HUES64 (cell line): ENCODE measurements around the gene ANGPTL5. TPM values are rescaled to one million over a fixed set of nuclear protein-coding genes. Genes with fewer than 3 reads are reported as not detected.
"Not testable (repeated sequence)": the region's sequence is repeated elsewhere in the genome, so short reads cannot be mapped to it uniquely, and the experiment has no call there.

Source experiments
- H3K27ac ChIP-seq: 2 replicates; pipeline ENCODE4 v1.7.0; 2013; ENCODE audit warnings: low read depth, low read length, inconsistent platforms
- H3K27me3 ChIP-seq: 2 replicates; pipeline ENCODE4 v1.6.1; 2013; ENCODE audit warnings: mild to moderate bottlenecking, low read length; ENCODE audit not compliant: insufficient read depth
- H3K36me3 ChIP-seq: 2 replicates; pipeline ENCODE4 v1.6.1; 2013; ENCODE audit warnings: mild to moderate bottlenecking, low read length; ENCODE audit not compliant: insufficient read depth
- H3K4me1 ChIP-seq: 2 replicates; pipeline ENCODE4 v1.6.1; 2013; ENCODE audit warnings: mild to moderate bottlenecking, low read length, moderate library complexity; ENCODE audit not compliant: insufficient read depth
- H3K4me3 ChIP-seq: 2 replicates; pipeline ENCODE4 v1.5.1; 2013; ENCODE audit warnings: mild to moderate bottlenecking, low read length, moderate library complexity
- H3K9ac ChIP-seq: 2 replicates; pipeline ENCODE4 v1.6.1; 2013; ENCODE audit warnings: mild to moderate bottlenecking, low read depth, low read length
- H3K9me3 ChIP-seq: 2 replicates; pipeline ENCODE4 v1.6.1; 2013; ENCODE audit warnings: low read depth, low read length; ENCODE audit not compliant: insufficient read depth
- WGBS: fragments of 150-250, 120-280 bp; methylation state at CpG from one replicate; pipeline ENCODE4 v1.1.7; 2013; ENCODE audit warnings: missing lambda C conversion rate; 5-methylcytosine and 5-hydroxymethylcytosine counted together
- polyA plus RNA-seq, 2 experiments: library from polyadenylated mRNA; stranded (reverse); fragments of 50-300 nt; gene quantifications; one replicate each; pipeline ENCODE4 v1.2.3, GENCODE V29; 2013

The ANGPTL5 gene
- not detected for polyA plus RNA-seq (2013, experiment 1 of 2)
- polyA plus RNA-seq (2013, experiment 2 of 2): not detected

DNA sequence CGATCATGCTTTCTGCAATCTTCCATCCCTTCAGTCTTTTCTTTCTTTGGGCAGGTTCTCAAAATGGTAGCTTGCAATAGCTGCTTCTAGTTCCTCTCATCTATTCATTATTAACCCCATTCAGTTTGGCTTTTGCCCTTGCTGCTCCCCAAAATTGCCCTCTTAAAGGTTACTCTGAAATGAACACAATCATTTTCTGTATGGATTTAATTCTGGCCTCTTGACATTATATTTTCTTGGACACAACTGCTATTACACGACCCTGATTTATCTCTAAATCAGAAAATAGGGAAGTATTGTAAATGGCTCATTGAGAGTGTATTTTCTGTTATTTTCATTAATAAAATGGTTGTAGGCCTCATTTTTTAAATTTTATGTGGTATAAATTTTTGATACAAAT, at the start of gene ANGPTL5:
Gene ANGPTL5, minus strand, starts transcription at position 101 of the 400 bp plus-strand sequence. CDS start 8,613 bp downstream, outside the sequence.
- H3K27ac ChIP-seq: peak within 1 kb of the TSS; percentile 38; the same call in 1 of the 2 replicates
- WGBS: 93% methylated on average over 1 of the region's 2 CpGs

DNA sequence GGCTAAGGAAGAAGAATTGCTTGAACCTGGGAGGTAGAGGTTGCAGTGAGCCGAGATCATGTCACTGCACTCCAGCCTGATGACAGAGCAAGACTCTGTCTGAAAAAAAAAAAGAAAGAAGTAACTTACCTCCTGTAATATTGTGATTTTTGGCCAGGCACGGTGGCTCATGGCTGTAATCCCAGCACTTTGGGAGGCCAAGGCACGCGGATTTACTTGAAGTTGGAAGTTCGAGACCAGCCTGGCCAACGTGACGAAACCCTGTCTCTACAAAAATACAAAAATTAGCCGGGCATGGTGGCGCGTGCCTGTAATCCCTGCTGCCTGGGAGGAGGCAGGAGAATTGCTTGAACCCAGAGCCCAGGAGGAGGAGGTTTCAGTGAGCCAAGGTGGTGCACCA, 47.9 kb upstream of the ANGPTL5 start:
- not testable (repeated sequence) for H3K27me3 ChIP-seq, H3K36me3 ChIP-seq, H3K27ac ChIP-seq, H3K9ac ChIP-seq, H3K4me3 ChIP-seq, H3K9me3 ChIP-seq, H3K4me1 ChIP-seq
- 95% methylated on average over 10 of the region's 10 CpGs for WGBS

More for the DNA sequence above, at the start of gene ANGPTL5:
- H3K36me3 ChIP-seq: no peaks in the 10 kb centered on the region
- H3K9ac ChIP-seq: peak within 1 kb of the TSS; percentile 65
- H3K9me3 ChIP-seq: no peaks in the 10 kb centered on the region
- H3K4me1 ChIP-seq: peaks cover 23% of the 10 kb centered on the region
- peak within 1 kb of the TSS; percentile 72 for H3K4me3 ChIP-seq
- no peaks in the 10 kb centered on the region for H3K27me3 ChIP-seq

- Histone ChIP-seq H3K4me1 (no peaks in the 10 kb centered on the region), H3K27ac (no peak overlapping the region), H3K9ac (no peak overlapping the region), H3K36me3 (no peaks in the 10 kb centered on the region), H3K9me3 (no peaks in the 10 kb centered on the region), H3K4me3 (no peak overlapping the region), H3K27me3 (no peaks in the 10 kb centered on the region)
- 88% methylated on average over 1 of the region's 1 CpG for WGBS
Measured at GRCh38 chr11:101960231-101960630, 43.9 kb upstream of the ANGPTL5 start.

DNA sequence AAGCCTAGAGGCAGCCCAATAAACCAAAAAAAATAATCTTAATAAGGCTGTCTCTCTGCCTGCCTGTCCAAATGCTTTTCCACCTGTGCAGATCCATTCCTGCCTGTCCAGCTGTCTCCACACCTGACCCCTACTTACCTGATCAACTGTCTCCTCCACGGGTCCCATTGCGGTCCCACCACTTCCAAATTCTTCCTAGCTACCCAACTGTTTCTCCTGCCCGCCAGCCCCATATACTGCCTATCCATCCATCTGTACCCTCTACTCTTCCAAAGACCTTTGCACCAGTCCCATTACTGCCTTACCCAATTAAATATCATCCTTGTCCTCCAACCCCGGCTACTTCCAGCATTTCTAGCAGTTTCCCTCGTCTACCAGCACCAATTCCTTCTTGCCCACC, 39.4 kb upstream of the ANGPTL5 start:
- no peak overlapping the region for H3K27ac ChIP-seq
- 93% methylated on average over 5 of the region's 5 CpGs for WGBS
- H3K4me1 ChIP-seq: no peaks in the 10 kb centered on the region
- no peaks in the 10 kb centered on the region for H3K9me3 ChIP-seq
- no peak overlapping the region for H3K9ac ChIP-seq
- H3K4me3 ChIP-seq: no peak overlapping the region
- no peaks in the 10 kb centered on the region for H3K27me3 ChIP-seq
- H3K36me3 ChIP-seq: no peaks in the 10 kb centered on the region

- no peaks in the 10 kb centered on the region for H3K4me1 ChIP-seq
- H3K27me3 ChIP-seq: no peaks in the 10 kb centered on the region
- H3K36me3 ChIP-seq: no peaks in the 10 kb centered on the region
- no peak overlapping the region for H3K27ac ChIP-seq
- no peak overlapping the region for H3K9ac ChIP-seq
- WGBS: 95% methylated on average over 3 of the region's 3 CpGs
- H3K4me3 ChIP-seq: no peak overlapping the region
- H3K9me3 ChIP-seq: no peaks in the 10 kb centered on the region
Measured at GRCh38 chr11:101955278-101955677, 39.0 kb upstream of the ANGPTL5 start.

DNA sequence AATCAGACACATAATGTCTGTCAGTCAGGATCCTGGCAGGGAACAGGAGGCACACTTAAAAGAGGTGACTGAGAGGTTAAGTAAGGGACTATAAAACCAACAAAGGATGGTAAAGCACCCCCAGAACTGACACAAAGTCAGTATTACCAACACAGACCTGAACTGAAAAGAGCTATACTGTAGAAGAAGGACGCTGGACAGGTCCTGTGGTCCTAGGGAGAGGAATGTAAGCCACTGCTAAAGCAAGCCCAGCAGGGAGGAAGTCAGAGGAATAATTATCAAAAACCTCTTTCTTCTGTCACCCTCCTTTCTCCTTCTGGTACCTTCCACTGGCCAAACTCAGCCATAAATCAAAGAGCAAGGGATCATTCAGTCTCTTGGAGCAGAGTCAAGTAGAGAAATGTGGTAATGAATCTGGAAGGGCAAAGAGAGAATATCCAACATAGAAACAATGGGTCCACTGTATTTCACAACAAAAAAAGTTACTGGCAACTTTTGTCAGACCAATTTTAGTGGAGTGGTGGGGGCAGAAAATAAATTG, 33.4 kb upstream of the ANGPTL5 start:
- H3K9me3 ChIP-seq: no peaks in the 10 kb centered on the region
- 44% methylated on average over 1 of the region's 1 CpG for WGBS

GRCh38 chr11:101945448-101945847, 29.1 kb upstream of the ANGPTL5 start:
- H3K4me3 ChIP-seq: no peak overlapping the region
- H3K9ac ChIP-seq: no peak overlapping the region
- no peaks in the 10 kb centered on the region for H3K36me3 ChIP-seq
- no peaks in the 10 kb centered on the region for H3K9me3 ChIP-seq
- 90% methylated on average over 2 of the region's 4 CpGs for WGBS
- H3K27me3 ChIP-seq: no peaks in the 10 kb centered on the region
- H3K4me1 ChIP-seq: no peaks in the 10 kb centered on the region
- H3K27ac ChIP-seq: no peak overlapping the region

More for the DNA sequence above, 33.4 kb upstream of the ANGPTL5 start:
- Histone ChIP-seq H3K4me3 (no peak overlapping the region), H3K36me3 (no peaks in the 10 kb centered on the region), H3K27me3 (no peaks in the 10 kb centered on the region), H3K4me1 (no peaks in the 10 kb centered on the region), H3K9ac (no peak overlapping the region), H3K27ac (no peak overlapping the region)

- H3K4me1 ChIP-seq: no peaks in the 10 kb centered on the region
- H3K9me3 ChIP-seq: no peaks in the 10 kb centered on the region
- H3K27me3 ChIP-seq: no peaks in the 10 kb centered on the region
- H3K27ac ChIP-seq: no peak overlapping the region
- no peak overlapping the region for H3K9ac ChIP-seq
- H3K36me3 ChIP-seq: no peaks in the 10 kb centered on the region
- 96% methylated on average over 2 of the region's 2 CpGs for WGBS
- no peak overlapping the region for H3K4me3 ChIP-seq
Measured at GRCh38 chr11:101944923-101945322, 28.6 kb upstream of the ANGPTL5 start.

- H3K4me1 ChIP-seq: no peaks in the 10 kb centered on the region
- no peaks in the 10 kb centered on the region for H3K9me3 ChIP-seq
- H3K27ac ChIP-seq: no peak overlapping the region
- H3K36me3 ChIP-seq: no peaks in the 10 kb centered on the region
- WGBS: 89% methylated on average over 2 of the region's 3 CpGs
- no peak overlapping the region for H3K4me3 ChIP-seq
- no peak overlapping the region for H3K9ac ChIP-seq
- no peaks in the 10 kb centered on the region for H3K27me3 ChIP-seq
Measured at GRCh38 chr11:101940901-101941520, 24.7 kb upstream of the ANGPTL5 start.

GRCh38 chr11:101931692-101932091, 15.4 kb upstream of the ANGPTL5 start:
- no peaks in the 10 kb centered on the region for H3K27me3 ChIP-seq
- WGBS: 91% methylated on average over 6 of the region's 6 CpGs
- H3K9ac ChIP-seq: no peak overlapping the region
- no peaks in the 10 kb centered on the region for H3K9me3 ChIP-seq
- no peak overlapping the region for H3K27ac ChIP-seq
- no peaks in the 10 kb centered on the region for H3K4me1 ChIP-seq
- no peak overlapping the region for H3K4me3 ChIP-seq
- no peaks in the 10 kb centered on the region for H3K36me3 ChIP-seq

DNA sequence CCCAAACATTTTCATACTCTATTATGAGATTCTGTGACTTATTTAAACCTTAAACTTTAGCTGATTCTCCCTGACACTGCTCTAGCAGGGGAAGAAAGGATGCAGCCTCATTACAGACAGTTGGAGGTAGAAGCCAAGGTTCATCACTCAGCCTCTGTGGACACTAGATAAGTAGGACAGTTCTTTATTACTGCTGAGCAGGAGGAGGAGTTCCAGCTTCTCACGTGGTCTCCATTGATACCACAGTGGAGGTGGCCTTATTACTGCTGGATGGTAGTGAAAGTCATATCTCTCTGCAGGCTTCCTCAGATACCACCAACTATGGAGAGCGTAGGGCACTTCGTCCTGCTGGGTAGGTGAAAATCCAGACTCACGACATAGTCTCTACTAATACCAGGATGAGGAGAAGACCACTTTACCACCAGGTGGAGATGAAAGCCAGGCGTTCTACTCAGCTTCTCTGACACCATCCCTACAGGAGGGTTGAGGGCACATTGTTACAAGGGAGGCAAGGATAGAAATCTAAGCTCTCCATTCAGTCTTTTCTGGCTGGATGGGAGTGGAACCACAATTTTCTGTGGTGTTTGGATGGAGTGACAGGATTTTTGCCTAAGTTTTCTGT, 13.1 kb upstream of the ANGPTL5 start:
- Histone ChIP-seq H3K27ac (no peak overlapping the region), H3K4me3 (no peak overlapping the region), H3K4me1 (no peaks in the 10 kb centered on the region), H3K9ac (no peak overlapping the region), H3K36me3 (no peaks in the 10 kb centered on the region), H3K27me3 (no peaks in the 10 kb centered on the region), H3K9me3 (no peaks in the 10 kb centered on the region)
- 85% methylated on average over 5 of the region's 5 CpGs for WGBS
